Mucosa of stomach (tissue), 1 donor: ENCODE measurements around the gene MRPS34.
A peak's percentile ranks its signal among the peaks of the same experiment; 100 is the strongest.

Source experiments
- H3K27me3 ChIP-seq: one replicate; pipeline ENCODE4 v1.7.0; 2013; ENCODE audit warnings: mild to moderate bottlenecking, low read length; ENCODE audit not compliant: control insufficient read depth, insufficient read depth
- H3K36me3 ChIP-seq: one replicate; pipeline ENCODE4 v1.7.0; 2013; ENCODE audit warnings: low read length; ENCODE audit not compliant: control insufficient read depth, insufficient read depth
- H3K4me1 ChIP-seq: one replicate; pipeline ENCODE4 v1.7.0; 2013; ENCODE audit warnings: mild to moderate bottlenecking, low read length; ENCODE audit not compliant: control insufficient read depth, insufficient read depth
- H3K4me3 ChIP-seq: one replicate; pipeline ENCODE4 v1.7.0; 2013; ENCODE audit warnings: low read length
- H3K9ac ChIP-seq: one replicate; pipeline ENCODE4 v1.7.0; 2013; ENCODE audit warnings: mild to moderate bottlenecking, low read length, moderate library complexity
- H3K9me3 ChIP-seq: one replicate; pipeline ENCODE4 v1.7.0; 2013; ENCODE audit warnings: mild to moderate bottlenecking, low read length, moderate library complexity; ENCODE audit not compliant: control insufficient read depth
- donor health status: Pancreatic carcinoma.

MRPS34 gene

DNA sequence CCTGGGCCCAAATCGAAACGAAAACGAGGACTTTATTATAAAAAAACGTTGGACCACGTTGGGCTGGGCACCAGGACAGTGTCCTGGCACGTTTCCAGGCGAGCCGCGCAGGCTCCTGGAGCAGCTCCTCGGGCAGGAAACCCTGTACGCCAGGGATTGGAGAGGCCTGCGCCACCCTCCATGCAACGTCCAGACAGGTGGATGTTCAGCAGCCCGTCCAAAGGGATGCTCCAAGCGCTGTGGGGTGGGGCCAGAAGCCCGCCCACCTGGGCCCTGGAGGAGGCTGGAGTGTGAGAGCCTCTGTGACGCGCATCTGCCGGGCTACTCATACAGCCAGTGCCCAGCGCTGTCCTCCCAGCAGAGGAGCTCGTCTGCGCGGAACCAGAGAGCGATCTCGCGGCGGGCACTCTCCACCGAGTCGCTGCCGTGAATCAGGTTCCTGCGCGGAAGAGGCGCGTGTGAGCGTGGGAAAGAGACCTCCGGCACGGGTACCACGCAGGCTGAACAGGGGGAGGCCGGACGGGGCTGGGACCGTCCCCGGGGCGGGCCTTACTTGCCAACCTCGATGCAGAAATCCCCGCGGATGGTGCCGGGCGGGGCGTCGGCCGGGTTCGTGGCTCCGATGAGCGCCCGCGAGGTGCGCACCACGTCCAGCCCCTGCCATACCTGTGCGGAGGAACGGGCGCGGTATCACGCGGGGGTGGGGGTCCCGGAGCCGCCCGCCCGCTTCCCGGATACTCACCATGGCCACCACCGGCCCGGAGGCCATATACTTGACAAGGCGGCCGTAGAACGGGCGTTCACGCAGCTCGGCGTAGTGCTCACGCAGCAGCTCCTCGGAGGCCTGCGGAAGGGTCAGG is 2.4 kb downstream of the MRPS34 start:
- Histone ChIP-seq H3K27me3 (no peaks in the 10 kb centered on the region), H3K36me3 (no peaks in the 10 kb centered on the region), H3K9ac (peak overlapping the region; percentile 68), H3K4me3 (peak overlapping the region; percentile 31), H3K9me3 (no peaks in the 10 kb centered on the region), H3K4me1 (peaks cover 27% of the 10 kb centered on the region)

DNA sequence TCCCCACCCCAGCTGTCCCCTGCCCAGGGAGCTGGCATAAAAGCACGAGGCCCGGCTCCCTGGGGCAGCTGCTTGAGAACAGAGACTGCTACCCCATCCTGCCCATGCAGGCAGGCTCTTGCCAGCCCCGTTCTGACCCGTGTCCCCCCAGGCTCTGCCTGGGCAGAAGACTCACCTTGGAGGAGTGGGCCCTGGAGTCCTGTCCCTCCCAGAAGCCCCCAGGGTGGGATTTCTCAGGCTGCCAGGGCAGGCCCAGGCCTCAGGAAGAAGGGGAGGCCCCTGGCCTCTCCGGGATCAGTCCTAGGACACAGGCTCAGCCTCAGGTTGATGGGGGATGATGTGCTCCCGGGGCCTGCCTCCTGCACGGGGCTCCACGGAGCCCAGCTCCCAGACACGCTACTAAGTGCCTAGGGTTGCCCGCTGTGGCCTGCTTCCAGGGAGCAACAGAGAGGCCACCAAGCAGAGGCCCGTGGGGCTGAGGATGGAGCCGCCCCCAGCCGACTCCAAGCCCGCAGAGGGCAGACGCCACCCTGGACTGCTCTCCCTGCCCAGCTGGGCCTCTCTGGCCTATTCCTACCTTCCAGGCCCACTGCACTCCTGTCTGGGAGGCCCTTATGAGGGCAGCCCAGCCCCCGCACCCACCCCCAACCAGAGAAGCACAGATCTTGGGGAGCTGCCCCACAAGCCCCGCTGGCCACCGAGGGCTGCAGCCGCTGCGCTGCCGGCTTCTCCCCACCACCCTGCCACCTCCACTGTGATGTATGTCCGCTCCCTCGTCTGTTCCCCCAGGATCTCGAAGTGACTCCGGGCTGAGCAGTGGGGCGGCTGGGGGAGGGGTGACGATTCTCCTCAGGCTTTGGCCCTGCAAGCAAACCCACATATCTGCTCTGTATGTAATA is 3.3 kb downstream of the MRPS34 start:
- Histone ChIP-seq H3K36me3 (no peaks in the 10 kb centered on the region), H3K9ac (no peak overlapping the region), H3K9me3 (no peaks in the 10 kb centered on the region), H3K27me3 (no peaks in the 10 kb centered on the region), H3K4me1 (peaks cover 26% of the 10 kb centered on the region), H3K4me3 (no peak overlapping the region)

DNA sequence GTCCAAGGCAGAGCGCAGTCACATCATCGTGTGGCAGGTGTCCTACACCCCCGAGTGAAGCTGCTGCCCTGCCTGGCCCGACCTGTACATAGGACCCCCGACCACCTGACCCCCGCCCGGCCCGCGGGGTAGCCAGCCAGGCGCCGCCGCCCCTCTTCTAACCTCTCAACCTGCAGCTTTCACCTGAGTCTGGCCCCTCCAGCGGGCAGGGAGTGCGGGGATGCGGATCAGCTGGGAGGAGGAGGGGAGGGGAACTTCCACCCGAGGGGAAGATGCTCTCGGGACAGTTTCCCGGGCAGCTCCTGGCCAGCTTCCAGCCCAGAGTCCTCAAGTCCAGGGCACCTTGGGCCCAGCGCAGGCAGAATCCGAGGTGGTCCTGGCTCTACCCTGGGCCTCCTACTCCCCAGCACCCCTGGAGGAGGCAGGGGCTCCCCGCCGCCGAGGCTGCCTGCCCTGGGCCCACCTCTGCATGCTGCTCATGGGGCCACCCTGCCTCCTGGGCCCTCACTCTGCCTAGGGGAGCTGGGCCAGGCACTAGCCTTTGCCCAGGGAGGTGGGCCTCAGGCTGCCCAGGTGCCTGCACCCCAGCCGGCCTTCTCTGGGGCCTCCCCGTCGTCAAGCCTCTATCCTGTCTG is 4.0 kb downstream of the MRPS34 start:
- Histone ChIP-seq H3K4me3 (no peak overlapping the region), H3K9ac (no peak overlapping the region), H3K36me3 (no peaks in the 10 kb centered on the region), H3K9me3 (no peaks in the 10 kb centered on the region), H3K27me3 (no peaks in the 10 kb centered on the region), H3K4me1 (peaks cover 18% of the 10 kb centered on the region)

DNA sequence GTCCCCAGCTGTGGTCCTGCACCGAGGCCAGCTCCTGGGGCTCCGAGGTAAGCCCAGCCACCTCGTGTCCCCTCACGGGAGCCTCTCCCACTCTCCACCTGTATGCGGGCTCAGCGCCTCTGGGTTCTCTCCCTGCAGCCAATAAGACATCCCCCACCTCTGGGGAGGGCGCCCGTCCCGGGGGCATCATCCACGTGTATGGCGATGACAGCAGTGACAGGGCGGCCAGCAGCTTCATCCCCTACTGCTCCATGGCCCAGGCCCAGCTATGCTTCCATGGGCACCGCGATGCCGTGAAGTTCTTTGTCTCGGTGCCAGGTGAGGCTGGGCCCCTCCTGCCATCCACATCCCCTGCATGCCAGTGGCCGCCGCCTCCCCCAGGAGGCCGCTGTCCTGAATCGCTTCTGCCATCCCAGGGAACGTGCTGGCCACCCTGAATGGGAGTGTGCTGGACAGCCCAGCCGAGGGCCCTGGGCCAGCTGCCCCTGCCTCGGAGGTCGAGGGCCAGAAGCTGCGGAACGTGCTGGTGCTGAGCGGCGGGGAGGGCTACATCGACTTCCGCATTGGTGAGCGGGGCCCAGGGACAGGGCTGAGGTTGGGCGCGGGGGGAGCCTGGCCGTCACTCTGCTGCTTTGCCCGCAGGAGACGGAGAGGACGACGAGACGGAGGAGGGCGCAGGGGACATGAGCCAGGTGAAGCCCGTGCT is 4.7 kb downstream of the MRPS34 start:
- Histone ChIP-seq H3K9ac (no peak overlapping the region), H3K4me3 (no peak overlapping the region), H3K9me3 (no peaks in the 10 kb centered on the region), H3K27me3 (no peaks in the 10 kb centered on the region), H3K4me1 (peaks cover 16% of the 10 kb centered on the region), H3K36me3 (no peaks in the 10 kb centered on the region)

DNA sequence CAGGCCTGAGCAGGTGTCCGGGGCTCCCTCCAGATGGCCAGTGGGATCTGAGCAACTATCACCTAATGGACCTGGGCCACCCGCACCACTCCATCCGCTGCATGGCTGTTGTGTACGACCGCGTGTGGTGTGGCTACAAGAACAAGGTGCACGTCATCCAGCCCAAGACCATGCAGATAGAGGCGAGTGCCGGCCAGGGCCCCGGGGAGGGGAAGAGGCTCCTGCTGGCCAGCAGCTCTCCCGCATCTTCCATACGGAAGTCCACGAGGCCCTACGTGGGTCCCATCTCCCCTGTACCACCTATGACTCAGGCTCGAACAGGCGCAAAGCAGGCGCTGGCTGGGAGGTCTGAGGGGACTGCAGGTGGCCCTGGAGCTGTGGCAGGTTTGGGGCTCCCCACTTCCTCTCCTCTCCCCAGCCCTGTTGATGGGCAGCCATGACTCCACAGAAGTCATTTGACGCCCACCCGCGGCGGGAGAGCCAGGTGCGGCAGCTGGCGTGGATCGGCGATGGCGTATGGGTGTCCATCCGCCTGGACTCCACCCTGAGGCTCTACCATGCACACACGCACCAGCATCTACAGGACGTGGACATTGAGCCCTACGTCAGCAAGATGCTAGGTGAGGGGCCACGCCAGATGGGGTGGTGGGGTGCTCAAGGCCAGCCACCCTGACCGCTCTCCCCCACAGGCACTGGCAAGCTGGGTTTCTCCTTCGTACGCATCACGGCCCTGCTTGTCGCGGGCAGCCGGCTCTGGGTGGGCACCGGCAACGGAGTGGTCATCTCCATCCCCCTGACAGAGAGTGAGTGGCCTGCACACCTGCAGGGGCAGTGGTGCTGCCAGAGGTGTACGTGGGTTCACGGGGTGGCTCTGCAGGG is 5.6 kb downstream of the MRPS34 start:
- H3K4me1 ChIP-seq, result peaks cover 16% of the 10 kb centered on the region
- no peaks in the 10 kb centered on the region for H3K27me3 ChIP-seq
- no peaks in the 10 kb centered on the region for H3K9me3 ChIP-seq
- no peak overlapping the region for H3K4me3 ChIP-seq
- H3K36me3 ChIP-seq, result no peaks in the 10 kb centered on the region
- no peak overlapping the region for H3K9ac ChIP-seq

DNA sequence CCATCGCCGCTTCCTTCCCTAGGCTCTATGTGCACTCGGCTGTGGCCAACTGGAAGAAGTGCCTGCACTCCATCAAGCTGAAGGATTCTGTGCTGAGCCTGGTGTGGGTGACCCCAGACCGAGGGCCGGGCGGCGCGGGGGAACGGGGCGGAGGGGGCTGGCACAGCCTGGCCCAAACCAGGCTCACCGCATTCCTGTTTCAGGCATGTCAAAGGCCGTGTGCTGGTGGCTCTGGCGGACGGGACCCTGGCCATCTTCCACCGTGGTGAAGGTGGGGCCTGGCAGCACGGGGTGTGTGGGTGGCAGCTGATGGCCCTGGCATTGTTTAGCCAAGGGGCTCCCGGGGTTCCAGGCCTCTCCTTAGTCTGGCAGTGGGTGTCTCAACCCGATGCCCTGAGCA is 6.2 kb downstream of the MRPS34 start:
- Histone ChIP-seq H3K9me3 (no peaks in the 10 kb centered on the region), H3K36me3 (no peaks in the 10 kb centered on the region), H3K27me3 (no peaks in the 10 kb centered on the region), H3K9ac (no peak overlapping the region), H3K4me1 (peaks cover 11% of the 10 kb centered on the region), H3K4me3 (no peak overlapping the region)

DNA sequence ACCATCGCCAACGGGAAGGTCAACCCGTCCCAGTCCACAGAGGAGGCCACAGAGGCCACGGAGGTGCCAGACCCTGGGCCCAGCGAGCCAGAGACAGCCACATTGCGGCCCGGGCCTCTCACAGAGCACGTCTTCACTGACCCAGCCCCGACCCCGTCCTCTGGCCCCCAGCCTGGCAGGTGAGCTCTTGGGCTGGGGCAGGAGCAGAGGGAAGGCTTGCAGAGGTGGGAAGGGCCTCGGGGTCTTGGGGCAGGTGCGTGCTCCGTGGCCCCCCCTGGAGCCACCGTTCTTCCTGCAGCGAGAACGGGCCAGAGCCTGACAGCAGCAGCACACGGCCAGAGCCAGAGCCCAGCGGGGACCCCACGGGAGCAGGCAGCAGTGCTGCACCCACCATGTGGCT is 6.7 kb downstream of the MRPS34 start:
- peaks cover 11% of the 10 kb centered on the region for H3K4me1 ChIP-seq
- H3K27me3 ChIP-seq, result no peaks in the 10 kb centered on the region
- no peaks in the 10 kb centered on the region for H3K9me3 ChIP-seq
- H3K9ac ChIP-seq, result no peak overlapping the region
- H3K36me3 ChIP-seq, result no peaks in the 10 kb centered on the region
- no peak overlapping the region for H3K4me3 ChIP-seq

DNA sequence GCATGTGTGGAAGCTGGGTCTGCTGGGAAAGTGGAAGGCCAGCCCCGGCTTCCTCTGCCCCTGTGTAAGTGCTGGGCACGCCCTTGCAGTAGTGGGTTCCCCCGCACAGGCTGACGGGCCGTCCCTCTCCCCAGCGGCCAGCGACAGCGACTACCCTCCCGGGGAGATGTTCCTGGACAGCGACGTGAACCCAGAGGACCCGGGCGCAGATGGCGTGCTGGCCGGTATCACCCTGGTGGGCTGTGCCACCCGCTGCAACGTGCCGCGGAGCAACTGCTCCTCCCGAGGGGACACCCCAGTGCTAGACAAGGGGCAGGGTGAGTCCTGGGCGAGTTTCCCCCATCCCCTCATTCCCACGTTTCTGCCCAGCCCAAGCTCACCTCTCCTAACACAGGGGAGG is 7.1 kb downstream of the MRPS34 start:
- no peak overlapping the region for H3K4me3 ChIP-seq
- no peaks in the 10 kb centered on the region for H3K9me3 ChIP-seq
- no peaks in the 10 kb centered on the region for H3K36me3 ChIP-seq
- no peak overlapping the region for H3K9ac ChIP-seq
- H3K27me3 ChIP-seq, result no peaks in the 10 kb centered on the region
- peaks cover 11% of the 10 kb centered on the region for H3K4me1 ChIP-seq

DNA sequence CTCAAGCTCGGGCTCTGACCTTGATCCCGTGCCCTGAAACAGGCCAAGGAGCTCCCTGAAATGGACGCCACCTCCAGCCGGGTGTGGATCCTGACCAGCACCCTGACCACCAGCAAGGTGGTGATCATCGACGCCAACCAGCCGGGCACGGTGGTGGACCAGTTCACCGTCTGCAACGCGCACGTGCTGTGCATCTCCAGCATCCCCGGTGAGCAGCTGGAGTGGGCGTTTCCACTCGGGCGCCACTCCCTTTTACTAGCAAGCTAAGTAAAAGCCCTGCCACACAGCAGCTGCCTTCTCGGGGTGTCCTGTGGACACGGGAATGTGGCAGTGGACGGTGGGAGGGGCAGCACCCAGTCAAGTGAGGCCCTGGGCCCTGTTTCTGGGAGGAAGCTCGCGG is 8.0 kb downstream of the MRPS34 start:
- no peaks in the 10 kb centered on the region for H3K9me3 ChIP-seq
- no peaks in the 10 kb centered on the region for H3K27me3 ChIP-seq
- peaks cover 2% of the 10 kb centered on the region for H3K4me1 ChIP-seq
- no peak overlapping the region for H3K4me3 ChIP-seq
- no peak overlapping the region for H3K9ac ChIP-seq
- H3K36me3 ChIP-seq, result no peaks in the 10 kb centered on the region

DNA sequence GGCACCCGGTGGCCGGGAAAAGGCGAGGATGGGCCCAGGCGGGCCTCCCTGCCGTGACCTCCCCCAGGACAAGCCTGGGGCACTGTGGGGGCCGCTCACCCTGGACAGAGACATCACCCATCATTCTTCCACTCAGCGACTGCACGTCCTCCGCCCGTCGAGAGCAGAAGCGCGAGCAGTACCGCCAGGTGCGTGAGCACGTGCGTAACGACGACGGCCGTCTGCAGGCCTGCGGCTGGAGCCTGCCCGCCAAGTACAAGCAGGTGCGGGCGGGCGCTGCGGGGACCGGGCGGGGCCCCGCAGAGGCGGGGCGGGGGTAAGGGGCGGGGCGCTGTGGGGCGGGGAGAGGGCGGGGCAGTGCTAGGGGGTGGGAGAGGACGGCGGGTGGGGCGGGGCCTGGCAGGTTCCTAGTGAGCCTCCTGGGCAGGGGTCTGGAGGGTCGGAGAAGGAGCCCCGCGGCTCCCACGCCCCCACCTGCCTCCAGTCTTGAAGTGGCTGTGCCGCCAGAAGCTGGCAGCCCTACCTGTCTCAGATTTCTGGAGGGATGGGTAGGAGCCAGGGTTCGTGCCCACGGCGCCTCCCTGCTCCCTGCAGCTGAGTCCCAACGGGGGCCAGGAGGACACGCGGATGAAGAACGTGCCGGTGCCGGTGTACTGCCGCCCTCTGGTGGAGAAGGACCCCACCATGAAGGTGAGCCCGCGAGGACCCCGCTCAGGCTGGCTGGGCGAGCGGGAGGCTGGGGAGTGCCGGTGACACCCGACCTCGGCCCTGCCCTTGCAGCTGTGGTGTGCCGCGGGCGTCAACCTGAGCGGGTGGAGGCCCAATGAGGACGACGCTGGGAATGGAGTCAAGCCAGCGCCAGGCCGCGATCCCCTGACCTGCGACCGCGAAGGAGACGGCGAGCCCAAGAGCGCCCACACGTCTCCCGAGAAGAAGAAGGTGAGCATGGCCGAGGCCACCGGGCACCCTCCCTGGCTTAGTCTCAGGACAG is 9.1 kb downstream of the MRPS34 start:
- Histone ChIP-seq H3K27me3 (no peaks in the 10 kb centered on the region), H3K4me1 (no peaks in the 10 kb centered on the region), H3K9ac (no peak overlapping the region), H3K36me3 (no peaks in the 10 kb centered on the region), H3K9me3 (no peaks in the 10 kb centered on the region), H3K4me3 (no peak overlapping the region)
